HG03095 (cell line): ENCODE measurements around the gene NUDT17.
"Not testable (repeated sequence)": the region's sequence is repeated elsewhere in the genome, so short reads cannot be mapped to it uniquely, and the experiment has no call there.

Source experiments
- ATAC-seq: cut with Tn5 transposase; IDR thresholded peaks from one replicate; pipeline ENCODE4 v1.9.1; 2021; ENCODE audit warnings: moderate library complexity; ENCODE audit not compliant: unreplicated experiment

NUDT17 gene, protein sequence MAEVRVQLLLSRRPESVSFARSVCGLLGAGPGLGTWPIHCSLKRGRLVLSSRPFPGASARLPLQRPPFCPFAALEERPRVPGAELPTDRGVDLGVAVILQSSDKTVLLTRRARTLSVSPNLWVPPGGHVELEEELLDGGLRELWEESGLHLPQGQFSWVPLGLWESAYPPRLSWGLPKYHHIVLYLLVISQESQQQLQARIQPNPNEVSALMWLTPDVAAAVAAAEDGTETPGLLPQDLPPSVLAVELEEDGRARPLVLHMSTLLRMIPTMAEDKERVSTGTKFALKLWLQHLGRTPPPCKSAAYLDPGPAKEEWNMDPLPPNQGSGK

GRCh38 chr1:145845514-145846161 is at the start of gene NUDT17:
NUDT17 (plus strand) TSS chr1:145845630; CDS start chr1:145845641, 11 bp downstream.
- ATAC-seq: peak; percentile 56

GRCh38 chr1:145796753-145797152 is 48.7 kb upstream of the NUDT17 start:
- no peak for ATAC-seq

DNA sequence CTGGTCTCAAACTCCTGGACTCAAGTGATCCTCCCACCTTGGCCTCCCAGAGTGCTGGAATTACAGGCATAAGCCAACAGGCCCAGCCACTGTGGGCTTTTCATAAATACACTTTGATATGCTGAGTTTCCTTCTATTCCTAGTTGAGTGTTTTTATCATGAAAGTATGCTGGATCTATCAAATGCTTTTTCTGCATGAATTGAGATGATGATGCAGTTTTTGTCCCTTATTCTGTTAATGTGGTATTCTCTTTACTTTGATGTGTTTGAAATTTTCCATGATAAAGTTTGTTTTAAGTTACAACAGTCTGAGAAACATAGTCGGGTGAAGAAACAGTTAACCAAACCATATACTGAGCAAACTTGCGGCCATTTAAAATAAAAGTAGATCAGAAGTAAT is 45.6 kb upstream of the NUDT17 start:
- no peak for ATAC-seq

DNA sequence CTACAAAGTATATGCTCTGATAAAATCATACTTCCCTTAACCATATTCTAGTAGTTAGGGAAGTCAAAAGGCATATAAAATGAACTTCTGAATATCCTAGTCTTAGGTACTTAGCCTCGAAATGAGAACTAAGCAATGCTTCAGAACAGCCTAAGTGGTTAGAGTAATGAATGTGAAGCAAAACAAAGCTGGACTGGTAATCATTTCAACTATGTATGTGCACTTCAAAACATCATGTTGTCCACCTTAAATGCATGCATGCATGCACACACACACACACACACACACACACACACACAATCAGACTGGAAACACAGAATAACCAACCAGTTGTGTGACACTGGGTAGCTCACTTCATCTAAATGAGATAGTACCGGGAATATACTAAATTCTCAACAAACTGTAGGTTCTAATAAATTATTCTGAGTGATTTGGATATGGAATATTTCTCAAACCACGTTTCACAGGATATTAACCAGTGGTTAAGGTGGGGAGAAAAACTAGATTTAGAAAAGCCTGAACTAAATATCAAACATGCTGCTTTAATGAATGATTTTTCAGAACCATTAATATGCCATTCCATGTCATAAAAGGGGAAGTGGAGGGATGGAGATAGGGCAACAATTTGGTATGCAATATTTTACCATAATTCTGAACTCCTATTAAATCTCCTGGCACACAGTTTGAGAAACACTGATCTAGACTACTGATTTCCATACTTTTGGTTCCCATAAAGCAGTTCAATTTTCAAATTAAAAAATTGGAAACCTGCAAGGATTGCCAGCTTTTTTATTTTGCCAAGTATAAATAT is 41.0 kb upstream of the NUDT17 start:
- no peak for ATAC-seq

GRCh38 chr1:145805057-145805456 is 40.4 kb upstream of the NUDT17 start:
- ATAC-seq: no peak

- no peak for ATAC-seq
Measured at GRCh38 chr1:145806408-145806807, 39.0 kb upstream of the NUDT17 start.

GRCh38 chr1:145806844-145807243 is 38.6 kb upstream of the NUDT17 start:
- ATAC-seq: no peak

GRCh38 chr1:145812977-145813810 is 32.2 kb upstream of the NUDT17 start:
- not testable (repeated sequence) for ATAC-seq

- not testable (repeated sequence) for ATAC-seq
Measured at GRCh38 chr1:145818095-145818494, 27.3 kb upstream of the NUDT17 start.

- ATAC-seq: not testable (repeated sequence)
Measured at GRCh38 chr1:145822779-145823331, 22.6 kb upstream of the NUDT17 start.

GRCh38 chr1:145823565-145824498 is 21.6 kb upstream of the NUDT17 start, which contains the start of the genes POLR3C and RNF115:
POLR3C (plus strand) TSS chr1:145824200; CDS start chr1:145825777, 1,577 bp downstream.
RNF115 (minus strand) TSS chr1:145824095; CDS start chr1:145823873, 222 bp downstream.
- peak; percentile 64 for ATAC-seq

DNA sequence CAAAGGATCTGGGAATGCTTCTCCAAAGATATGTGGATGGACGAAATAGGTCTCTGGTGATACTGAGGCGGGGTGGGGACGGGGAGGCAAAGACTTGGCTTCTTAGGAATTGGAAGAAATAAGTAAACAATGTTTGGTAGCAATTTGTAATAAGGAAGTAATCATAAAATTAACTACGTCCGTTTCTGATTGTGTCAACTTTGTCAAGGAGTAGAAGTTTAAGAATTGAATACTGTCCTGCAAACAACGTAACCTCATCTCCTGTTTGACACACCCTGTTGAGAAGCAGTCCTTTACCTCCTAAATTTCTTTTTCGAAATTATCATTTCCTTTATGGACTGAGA is 21.0 kb upstream of the NUDT17 start:
- ATAC-seq: no peak

- no peak for ATAC-seq
Measured at GRCh38 chr1:145826030-145826429, 19.4 kb upstream of the NUDT17 start.

DNA sequence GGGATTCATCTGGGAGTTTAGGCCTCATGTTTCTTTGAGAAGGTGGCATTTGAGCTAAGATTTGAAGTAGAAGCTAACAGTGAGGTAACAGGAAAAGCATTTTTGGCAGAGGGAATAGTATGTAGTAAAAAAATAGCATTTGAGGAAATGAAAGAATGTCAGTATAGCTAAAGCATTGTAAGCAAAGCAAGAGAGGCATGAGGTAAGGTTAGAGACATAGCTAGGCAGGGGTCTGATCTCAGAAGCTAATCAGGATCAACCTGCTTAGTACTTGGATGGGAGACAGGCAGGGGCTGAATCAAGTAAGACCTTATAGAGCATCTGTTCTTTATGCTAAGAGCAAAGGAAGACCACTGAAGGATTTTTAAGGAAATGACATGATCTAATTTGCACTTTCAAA is 17.5 kb upstream of the NUDT17 start:
- no peak for ATAC-seq

- no peak for ATAC-seq
Measured at GRCh38 chr1:145828367-145829026, 16.9 kb upstream of the NUDT17 start.

DNA sequence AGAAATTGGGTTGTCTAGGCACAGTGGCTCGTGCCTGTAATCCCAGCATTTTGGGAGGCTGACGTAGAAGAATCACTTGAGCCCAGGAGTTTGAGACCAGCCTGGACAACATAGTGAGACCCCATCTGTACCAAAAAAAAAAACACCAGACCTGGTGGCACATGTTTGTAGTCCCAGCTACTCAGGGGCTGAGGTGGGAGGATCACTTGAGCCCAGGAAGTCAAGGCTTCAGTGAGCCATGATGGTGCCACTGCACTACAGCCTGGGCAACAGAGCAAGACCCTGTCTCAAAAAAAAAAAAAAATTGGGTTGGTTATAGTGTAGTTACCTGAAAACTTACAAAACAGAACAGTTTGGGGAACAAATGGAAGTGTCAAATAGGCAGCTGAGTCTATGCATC is 14.6 kb upstream of the NUDT17 start:
- ATAC-seq: not testable (repeated sequence)

GRCh38 chr1:145837656-145838055 is 7.8 kb upstream of the NUDT17 start:
- no peak for ATAC-seq

DNA sequence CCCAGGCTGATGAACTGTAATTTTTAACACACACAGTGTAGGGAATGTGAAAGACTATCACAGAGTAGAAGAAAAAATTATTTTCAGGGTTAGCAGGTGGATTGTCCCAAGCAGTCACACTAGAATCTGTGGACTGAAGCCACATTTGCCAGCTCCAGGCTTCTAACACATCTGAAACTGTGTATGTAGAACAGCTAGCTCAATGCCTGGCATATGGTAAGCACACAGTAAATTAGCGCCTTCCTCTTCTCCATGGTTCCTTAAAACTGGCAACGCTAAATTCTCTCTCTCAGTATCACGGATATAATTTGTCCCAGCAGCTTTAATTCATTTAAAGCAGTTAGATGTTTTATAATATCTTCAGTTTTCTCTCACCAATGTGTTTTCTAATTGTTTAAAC is 2.4 kb upstream of the NUDT17 start:
- no peak for ATAC-seq

GRCh38 chr1:145845144-145845513 is 301 bp upstream of the NUDT17 start:
- ATAC-seq: peak; percentile 64
